Daoy (cell line): ENCODE measurements around the gene ALPI. TPM values are rescaled to one million over a fixed set of nuclear protein-coding genes. Genes with fewer than 3 reads are reported as not detected.
"Not testable (repeated sequence)": the region's sequence is repeated elsewhere in the genome, so short reads cannot be mapped to it uniquely, and the experiment has no call there.

Source experiments
- DNase-seq: peaks from one replicate; pipeline ENCODE4 v3.0.0-alpha.2; 2015; ENCODE audit warnings: low read depth
- total RNA-seq: library from RNA; depleted of rRNA; stranded (reverse); fragments of >200 nt; shearing (Covaris generic); gene quantifications from 2 replicates; pipeline ENCODE4 v1.2.3, GENCODE V29; 2014

Gene ALPI
- total RNA-seq, 1 experiment from 2014 or later, result not detected

GRCh38 chr2:232420463-232421188, 35.3 kb upstream of the ALPI start:
- no peak for DNase-seq

GRCh38 chr2:232421189-232421785, 34.7 kb upstream of the ALPI start:
- no peak for DNase-seq

- DNase-seq, result no peak
Observed at GRCh38 chr2:232422051-232422450, 33.9 kb upstream of the ALPI start.

- DNase-seq, result not testable (repeated sequence)
Observed at GRCh38 chr2:232422996-232423395, 33.0 kb upstream of the ALPI start.

GRCh38 chr2:232423407-232423806, 32.5 kb upstream of the ALPI start:
- not testable (repeated sequence) for DNase-seq

GRCh38 chr2:232431705-232432590, 24.0 kb upstream of the ALPI start:
- DNase-seq, result no peak

- DNase-seq, result no peak
Observed at GRCh38 chr2:232432598-232433184, 23.3 kb upstream of the ALPI start.

- not testable (repeated sequence) for DNase-seq
Observed at GRCh38 chr2:232433622-232434021, 22.3 kb upstream of the ALPI start.

- no peak for DNase-seq
Observed at GRCh38 chr2:232434091-232434490, 21.9 kb upstream of the ALPI start.

GRCh38 chr2:232434563-232435374, 21.2 kb upstream of the ALPI start:
- DNase-seq, result no peak

- DNase-seq, result no peak
Observed at GRCh38 chr2:232435375-232435648, 20.6 kb upstream of the ALPI start.

- no peak for DNase-seq
Observed at GRCh38 chr2:232435805-232436204, 20.1 kb upstream of the ALPI start.

- no peak for DNase-seq
Observed at GRCh38 chr2:232436381-232437194, 19.4 kb upstream of the ALPI start.

GRCh38 chr2:232437195-232437571, 18.8 kb upstream of the ALPI start:
- DNase-seq, result no peak

- no peak for DNase-seq
Observed at GRCh38 chr2:232438091-232438490, 17.9 kb upstream of the ALPI start.

GRCh38 chr2:232438951-232439757, 16.8 kb upstream of the ALPI start:
- peak; percentile 50 for DNase-seq

GRCh38 chr2:232439758-232440135, 16.2 kb upstream of the ALPI start:
- DNase-seq, result peak; percentile 7

GRCh38 chr2:232440220-232441018, 15.5 kb upstream of the ALPI start:
- peak; percentile 76 for DNase-seq

- DNase-seq, result no peak
Observed at GRCh38 chr2:232441147-232441651, 14.8 kb upstream of the ALPI start.
